Neural progenitor cell (in vitro differentiated cells): ENCODE results near the gene MX1. TPM values are rescaled to one million over a fixed set of nuclear protein-coding genes. Genes with fewer than 3 reads are reported as not detected.

ENCODE experiments used
- DNase-seq: peaks from one replicate; pipeline ENCODE4 v3.0.0-alpha.2; 2016; ENCODE audit warnings: low spot score
- H2AFZ ChIP-seq: fragments of 200-600 bp; sonication (generic); replicated peaks from 2 replicates; pipeline ENCODE4 v1.6.1; 2016; ENCODE audit warnings: antibody characterized with exemption
- H3F3A ChIP-seq: fragments of 200-600 bp; sonication (generic); 2 replicates; pipeline ENCODE4 v1.6.1; 2016; ENCODE audit warnings: antibody characterized with exemption, low read depth
- H3K27ac ChIP-seq: fragments of 200-600 bp; sonication (generic); 2 replicates; pipeline ENCODE4 v1.5.1; 2016; ENCODE audit warnings: mild to moderate bottlenecking
- H3K27me3 ChIP-seq: fragments of 200-600 bp; sonication (generic); 2 replicates; pipeline ENCODE4 v1.6.1; 2016; ENCODE audit warnings: mild to moderate bottlenecking, moderate library complexity
- H3K36me3 ChIP-seq: fragments of 200-600 bp; sonication (generic); 2 replicates; pipeline ENCODE4 v1.5.1; 2016
- H3K4me1 ChIP-seq: fragments of 200-600 bp; sonication (generic); 2 replicates; pipeline ENCODE4 v1.6.1; 2016; ENCODE audit warnings: mixed run types
- H3K4me2 ChIP-seq: fragments of 200-600 bp; sonication (generic); 2 replicates; pipeline ENCODE4 v1.6.1; 2016
- H3K4me3 ChIP-seq: fragments of 200-600 bp; sonication (generic); 2 replicates; pipeline ENCODE4 v1.5.1; 2016
- H3K79me2 ChIP-seq: fragments of 200-600 bp; sonication (generic); 2 replicates; pipeline ENCODE4 v1.6.1; 2016; ENCODE audit warnings: low read depth
- H3K9ac ChIP-seq: fragments of 200-600 bp; sonication (generic); 2 replicates; pipeline ENCODE4 v1.6.1; 2016
- H3K9me3 ChIP-seq: fragments of 200-600 bp; sonication (generic); 2 replicates; pipeline ENCODE4 v1.5.1; 2016; ENCODE audit warnings: low read depth
- H4K20me1 ChIP-seq: fragments of 200-600 bp; sonication (generic); 2 replicates; pipeline ENCODE4 v1.6.1; 2016; ENCODE audit warnings: low read depth
- H3K27ac Mint-ChIP-seq: 3 replicates; pipeline ENCODE4 v1.8.0; 2021; ENCODE audit warnings: mixed read lengths
- H3K27me3 Mint-ChIP-seq: 2 replicates; pipeline ENCODE4 v1.8.0; 2022; ENCODE audit warnings: low read depth, mild to moderate bottlenecking, inconsistent platforms, moderate library complexity, mixed read lengths; ENCODE audit not compliant: insufficient read depth
- H3K36me3 Mint-ChIP-seq: 3 replicates; pipeline ENCODE4 v1.8.0; 2021; ENCODE audit warnings: mixed read lengths
- H3K4me1 Mint-ChIP-seq: 3 replicates; pipeline ENCODE4 v1.8.0; 2021; ENCODE audit warnings: mixed read lengths
- H3K4me3 Mint-ChIP-seq: 3 replicates; pipeline ENCODE4 v1.8.0; 2021; ENCODE audit warnings: mild to moderate bottlenecking, moderate library complexity, mixed read lengths
- H3K9me3 Mint-ChIP-seq: 3 replicates; pipeline ENCODE4 v1.8.0; 2020; ENCODE audit warnings: mixed read lengths
- CTCF ChIP-seq: fragments of 200-600 bp; sonication (generic); IDR thresholded peaks from 2 replicates; pipeline ENCODE4 v1.5.1; 2017; ENCODE audit warnings: antibody characterized with exemption, mild to moderate bottlenecking
- EZH2 ChIP-seq: fragments of 200-600 bp; sonication (generic); IDR thresholded peaks from 2 replicates; pipeline ENCODE4 v1.6.1; 2017; ENCODE audit warnings: antibody characterized with exemption, mild to moderate bottlenecking, moderate library complexity
- EZH2phosphoT487 ChIP-seq: fragments of 200-600 bp; sonication (generic); IDR thresholded peaks from 2 replicates; pipeline ENCODE4 v1.6.1; 2017; ENCODE audit warnings: antibody characterized with exemption
- total RNA-seq: library from RNA; depleted of rRNA; stranded (reverse); fragments of >200 nt; gene quantifications from 2 replicates; pipeline ENCODE4 v1.2.3, GENCODE V29; 2015; ENCODE audit warnings: low replicate concordance

Gene MX1
- total RNA-seq, 1 donor from 2014 or later, result 1.7 TPM

GRCh38 chr21:41466024-41466820 lies 40.2 kb downstream of the MX1 start:
- Histone ChIP-seq H3K9me3 (no peaks in the 10 kb centered on the region), H3K9ac (no peak overlapping the region), H3K4me3 (no peak overlapping the region), H3K27me3 (no peaks in the 10 kb centered on the region), H3F3A (no peaks in the 10 kb centered on the region), H2AFZ (no peak overlapping the region), H3K4me1 (no peaks in the 10 kb centered on the region), H4K20me1 (no peaks in the 10 kb centered on the region), H3K27ac (no peak overlapping the region), H3K36me3 (no peaks in the 10 kb centered on the region), H3K4me2 (no peak overlapping the region), H3K79me2 (no peaks in the 10 kb centered on the region)
- Mint-ChIP-seq H3K27me3 (peaks cover 2% of the 10 kb centered on the region), H3K36me3 (no peaks in the 10 kb centered on the region), H3K4me1 (peaks cover 5% of the 10 kb centered on the region), H3K9me3 (peaks cover 15% of the 10 kb centered on the region), H3K4me3 (no peak overlapping the region), H3K27ac (no peak overlapping the region)
- no peak for TF ChIP-seq CTCF
- no peak for TF ChIP-seq EZH2
- no peak for TF ChIP-seq EZH2phosphoT487
- no peak for DNase-seq

- Mint-ChIP-seq H3K4me3 (no peak overlapping the region), H3K9me3 (no peaks in the 10 kb centered on the region), H3K27ac (no peak overlapping the region), H3K27me3 (peaks cover 4% of the 10 kb centered on the region), H3K4me1 (peaks cover 2% of the 10 kb centered on the region), H3K36me3 (no peaks in the 10 kb centered on the region)
- H3K9me3 ChIP-seq, result no peaks in the 10 kb centered on the region
- no peak for DNase-seq
- no peaks in the 10 kb centered on the region for H3K4me1 ChIP-seq
- H3K27me3 ChIP-seq, result no peaks in the 10 kb centered on the region
- H3K4me3 ChIP-seq, result no peak overlapping the region
- no peaks in the 10 kb centered on the region for H3F3A ChIP-seq
- no peak overlapping the region for H2AFZ ChIP-seq
- H3K79me2 ChIP-seq, result no peaks in the 10 kb centered on the region
- H3K9ac ChIP-seq, result no peak overlapping the region
- no peak overlapping the region for H3K4me2 ChIP-seq
- no peaks in the 10 kb centered on the region for H4K20me1 ChIP-seq
- no peak overlapping the region for H3K27ac ChIP-seq
- no peaks in the 10 kb centered on the region for H3K36me3 ChIP-seq
- no peak for TF ChIP-seq CTCF
- TF ChIP-seq EZH2, result no peak
- TF ChIP-seq EZH2phosphoT487, result no peak
Measured at GRCh38 chr21:41470054-41470453, 44.0 kb downstream of the MX1 start.

- Histone ChIP-seq H3K9ac (no peak overlapping the region), H3K9me3 (no peaks in the 10 kb centered on the region), H3K4me2 (no peak overlapping the region), H3K27ac (no peak overlapping the region), H3K4me1 (peaks cover 13% of the 10 kb centered on the region), H2AFZ (no peak overlapping the region), H3K36me3 (no peaks in the 10 kb centered on the region), H3F3A (peaks cover 16% of the 10 kb centered on the region), H3K27me3 (no peaks in the 10 kb centered on the region), H4K20me1 (no peaks in the 10 kb centered on the region), H3K4me3 (no peak overlapping the region), H3K79me2 (no peaks in the 10 kb centered on the region)
- Mint-ChIP-seq H3K9me3 (no peaks in the 10 kb centered on the region), H3K27ac (no peak overlapping the region), H3K36me3 (no peaks in the 10 kb centered on the region), H3K27me3 (peaks cover 2% of the 10 kb centered on the region), H3K4me3 (no peak overlapping the region), H3K4me1 (peaks cover 13% of the 10 kb centered on the region)
- DNase-seq, result no peak
- TF ChIP-seq CTCF (no peak), EZH2phosphoT487 (no peak), EZH2 (no peak)
Measured at GRCh38 chr21:41472753-41473548, 46.9 kb downstream of the MX1 start.
